Adrenal gland (tissue), 12 donors: ENCODE measurements around the gene RPSA. TPM values are rescaled to one million over a fixed set of nuclear protein-coding genes. Genes with fewer than 3 reads are reported as not detected.

Experiments used
- DNase-seq, 7 donors: peaks; one replicate each; pipeline ENCODE4 v3.0.0-alpha.2; 2019 to 2020
- H3K27ac ChIP-seq, 5 donors: fragments of 200-600 bp; sonication (generic) in 4 of 5; 1 replicate in 3 of 5; 2 replicates in 2 of 5; pipeline versions ENCODE4 v1.5.1 to v1.8.0; 2016 to 2020; ENCODE audit warnings: mild to moderate bottlenecking in 1 of 5
- H3K27me3 ChIP-seq: fragments of 200-600 bp; 2 replicates; pipeline ENCODE4 v1.8.0; 2021
- H3K36me3 ChIP-seq, 2 donors: fragments of 200-600 bp; replicated peaks in 1 of 2; 1 replicate in 1 of 2; 2 replicates in 1 of 2; pipeline versions ENCODE4 v1.5.1 to v1.8.0; 2018 to 2022
- H3K4me1 ChIP-seq, 2 donors: fragments of 200-600 bp; replicated peaks in 1 of 2; 1 replicate in 1 of 2; 2 replicates in 1 of 2; pipeline versions ENCODE4 v1.5.1 to v1.8.0; 2018 to 2021
- H3K4me3 ChIP-seq, 4 donors: fragments of 200-600 bp; sonication (generic) in 3 of 4; one replicate each; pipeline ENCODE4 v1.5.1; 2016 to 2018
- H3K9me3 ChIP-seq, 3 donors: fragments of 200-600 bp; sonication (generic) in 1 of 3; replicated peaks in 1 of 3; 1 replicate in 2 of 3; 2 replicates in 1 of 3; pipeline versions ENCODE4 v1.5.1 to v1.8.0; 2016 to 2021
- POLR2A ChIP-seq, 2 donors: fragments of 450-650 bp; IDR thresholded peaks; one replicate each; pipeline ENCODE4 v1.6.1; 2017; ENCODE audit warnings: antibody characterized with exemption in 2 of 2, mild to moderate bottlenecking in 2 of 2, moderate library complexity in 1 of 2
- WGBS, 4 donors: extraction: QIAGEN DNeasy Blood & Tissue Kit in 2 of 4; methylation state at CpG; one replicate each; pipeline versions ENCODE4 v1.1.5 to v1.1.7; 2013 to 2017; 5-methylcytosine and 5-hydroxymethylcytosine counted together
- intact Hi-C, 2 donors: fragments of 100-400 bp; cut with DNase I; formaldehyde crosslinking; loops; one replicate each; pipeline versions ENCODE4 v1.14.1 to v1.15.0; 2022 to 2023
- polyA plus RNA-seq, 3 donors: library from polyadenylated mRNA; stranded (reverse); fragments of 200-250 nt in 2 of 3; fragments of 350-450 nt in 1 of 3; fragmentation: Illumina TruSeq in 1 of 3; extraction: RNeasy Lipid Tissue Mini Kit (QIAGEN cat#74804) in 1 of 3; gene quantifications; one replicate each; pipeline ENCODE4 v1.2.3, GENCODE V29; 2013 to 2014
- total RNA-seq, 9 donors: library from RNA; depleted of rRNA in 4 of 9; stranded (reverse); fragments of >200 nt in 4 of 9; fragments of 120-200 nt in 1 of 9; fragmentation: NEBNext Ultra II Directional in 1 of 9; extraction: Animal tissue kit (Norgen Biotek cat#: 25700) in 1 of 9; gene quantifications; one replicate each; pipeline versions ENCODE4 v1.1.0 to v1.2.4, GENCODE V29; 2013 to 2023
- TF ChIP-seq, protein P1 (sequence below), 6 experiments: fragments of 450-650 bp in 4 of 6; fragments of 200-600 bp in 2 of 6; sonication (generic) in 1 of 6; IDR thresholded peaks; 1 replicate in 5 of 6; 2 replicates in 1 of 6; pipeline versions ENCODE4 v1.5.1 to v1.8.0; 2016 to 2021; ENCODE audit warnings: antibody characterized with exemption in 6 of 6, mild to moderate bottlenecking in 2 of 6, moderate library complexity in 1 of 6
- donor health status: healthy with polysubstance abuse.
- donor health status: Bipolar disorder and iron deficiency.
- donor health status: DM: yes; HTN: yes; CAD: no.
- donor health status: DM: no; HTN: no; CAD: no.
- donor health status: DM: no; HTN: no; CAD: no.
- donor health status: DM: yes; HTN: yes; CAD: no.

RPSA gene
- total and polyA plus RNA-seq, 12 donors = 525 to 1,751 (median 852) TPM

DNA sequence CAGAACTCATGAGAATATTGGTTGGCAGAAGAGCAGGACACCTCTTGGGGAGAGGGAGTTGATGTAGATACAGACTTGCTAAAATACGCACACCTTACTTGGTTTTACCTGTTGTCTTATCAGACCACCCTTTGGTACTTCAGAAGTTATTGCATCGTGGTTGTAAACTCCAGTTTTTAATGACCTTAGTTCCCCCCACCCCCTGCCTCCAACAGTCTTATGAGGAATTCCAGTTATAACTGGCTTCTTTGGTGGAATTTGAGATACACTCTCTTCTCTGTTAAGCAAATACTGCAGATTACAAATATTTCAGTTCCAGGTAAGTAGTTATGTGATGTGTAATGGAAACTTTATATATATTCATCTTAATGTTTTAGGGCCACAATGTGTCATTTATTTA, 18.4 kb upstream of the RPSA start:
- no peak for DNase-seq
- WGBS, 4 donors = 85 to 100% (median 91%) methylated on average over 2 of the region's 2 CpGs
- Histone ChIP-seq H3K4me1 (peaks cover 14 to 20% of the 10 kb centered on the region in 2 donors), H3K36me3 (peaks cover 0 to 35% of the 10 kb centered on the region in 2 donors), H3K27me3 (no peaks in the 10 kb centered on the region), H3K4me3 (no peak overlapping the region), H3K9me3 (no peaks in the 10 kb centered on the region), H3K27ac (no peak overlapping the region)
- intact Hi-C loops = loop anchor here (10.0 kb wide), 2 partner anchors 203 to 283 kb away; partner anchors contain the start of genes GORASP1 (in 1 of the 2) and TTC21A (in 1 of the 2)
- TF ChIP-seq, protein P1, sequence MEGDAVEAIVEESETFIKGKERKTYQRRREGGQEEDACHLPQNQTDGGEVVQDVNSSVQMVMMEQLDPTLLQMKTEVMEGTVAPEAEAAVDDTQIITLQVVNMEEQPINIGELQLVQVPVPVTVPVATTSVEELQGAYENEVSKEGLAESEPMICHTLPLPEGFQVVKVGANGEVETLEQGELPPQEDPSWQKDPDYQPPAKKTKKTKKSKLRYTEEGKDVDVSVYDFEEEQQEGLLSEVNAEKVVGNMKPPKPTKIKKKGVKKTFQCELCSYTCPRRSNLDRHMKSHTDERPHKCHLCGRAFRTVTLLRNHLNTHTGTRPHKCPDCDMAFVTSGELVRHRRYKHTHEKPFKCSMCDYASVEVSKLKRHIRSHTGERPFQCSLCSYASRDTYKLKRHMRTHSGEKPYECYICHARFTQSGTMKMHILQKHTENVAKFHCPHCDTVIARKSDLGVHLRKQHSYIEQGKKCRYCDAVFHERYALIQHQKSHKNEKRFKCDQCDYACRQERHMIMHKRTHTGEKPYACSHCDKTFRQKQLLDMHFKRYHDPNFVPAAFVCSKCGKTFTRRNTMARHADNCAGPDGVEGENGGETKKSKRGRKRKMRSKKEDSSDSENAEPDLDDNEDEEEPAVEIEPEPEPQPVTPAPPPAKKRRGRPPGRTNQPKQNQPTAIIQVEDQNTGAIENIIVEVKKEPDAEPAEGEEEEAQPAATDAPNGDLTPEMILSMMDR (IDR thresholded peaks at IDR 0.05) = no peak
- TF ChIP-seq POLR2A (IDR thresholded peaks at IDR 0.05) = no peak

DNA sequence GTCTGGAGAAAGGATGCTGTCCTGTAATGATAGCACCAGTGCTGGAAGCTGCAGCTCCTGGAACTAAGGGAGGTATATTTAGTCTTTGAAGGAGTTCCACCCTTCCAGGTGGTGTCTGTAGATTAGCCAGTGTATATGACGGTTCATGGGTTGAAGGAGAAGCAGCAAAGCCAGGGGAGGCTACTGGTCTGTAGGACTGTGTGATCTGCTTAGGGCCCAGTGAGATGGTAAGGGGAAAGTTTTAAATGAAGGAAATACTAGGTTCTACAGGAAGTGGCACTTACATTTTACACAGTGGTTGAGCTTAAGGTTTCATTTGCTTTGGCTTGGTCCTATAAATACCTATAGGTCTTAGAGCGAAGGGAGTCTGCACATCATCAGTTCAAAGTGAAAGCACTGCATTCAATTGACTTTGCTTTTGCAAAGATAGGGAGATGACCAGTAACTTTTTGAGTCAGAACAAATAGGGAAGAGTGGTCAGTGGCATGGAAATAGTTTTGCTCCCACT, 17.7 kb upstream of the RPSA start:
- H3K9me3 ChIP-seq = no peaks in the 10 kb centered on the region
- no peaks in the 10 kb centered on the region for H3K27me3 ChIP-seq
- H3K36me3 ChIP-seq = peaks cover 0 to 41% of the 10 kb centered on the region in 2 donors
- H3K27ac ChIP-seq = no peak overlapping the region
- no peak overlapping the region for H3K4me3 ChIP-seq
- H3K4me1 ChIP-seq = peaks cover 14 to 20% of the 10 kb centered on the region in 2 donors
- DNase-seq = no peak
- intact Hi-C loops = loop anchor here (10.0 kb wide), 2 partner anchors 204 to 284 kb away; partner anchors contain the start of genes GORASP1 (in 1 of the 2) and TTC21A (in 1 of the 2)
- WGBS, 4 donors = 92 to 99% (median 93%) methylated on average over 2 of the region's 2 CpGs
- TF ChIP-seq, protein P1 (IDR thresholded peaks at IDR 0.05) = no peak
- TF ChIP-seq POLR2A (IDR thresholded peaks at IDR 0.05) = no peak

DNA sequence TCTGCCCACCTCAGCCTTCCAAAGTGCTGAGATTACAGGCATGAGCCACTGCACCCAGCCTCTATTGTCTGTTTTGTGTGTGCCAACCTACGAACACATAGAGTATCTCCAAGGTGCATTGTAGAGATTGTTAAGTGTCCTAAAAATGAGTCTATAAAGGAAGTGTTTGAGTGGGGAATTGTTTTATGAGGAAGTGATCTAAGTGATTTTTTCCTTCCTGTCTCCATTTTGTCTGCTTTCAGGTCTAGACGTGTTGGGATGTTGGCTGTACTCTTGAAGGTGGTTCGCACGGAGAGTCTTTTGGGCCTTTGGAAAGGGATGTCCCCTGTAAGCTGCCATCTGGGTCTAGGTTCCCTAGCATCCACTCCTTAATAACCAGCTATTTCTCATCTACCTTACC, 16.3 kb upstream of the RPSA start:
- intact Hi-C loops = no loop called here
- Histone ChIP-seq H3K9me3 (no peaks in the 10 kb centered on the region), H3K27ac (no peak overlapping the region), H3K4me1 (peaks cover 6 to 12% of the 10 kb centered on the region in 2 donors), H3K4me3 (no peak overlapping the region), H3K36me3 (peaks cover 0 to 55% of the 10 kb centered on the region in 2 donors), H3K27me3 (no peaks in the 10 kb centered on the region)
- TF ChIP-seq, protein P1 (IDR thresholded peaks at IDR 0.05) = no peak
- no peak for TF ChIP-seq POLR2A (IDR thresholded peaks at IDR 0.05)
- no peak for DNase-seq
- 88 to 91% (median 90%) methylated on average over 4 of the region's 4 CpGs for WGBS, 4 donors

DNA sequence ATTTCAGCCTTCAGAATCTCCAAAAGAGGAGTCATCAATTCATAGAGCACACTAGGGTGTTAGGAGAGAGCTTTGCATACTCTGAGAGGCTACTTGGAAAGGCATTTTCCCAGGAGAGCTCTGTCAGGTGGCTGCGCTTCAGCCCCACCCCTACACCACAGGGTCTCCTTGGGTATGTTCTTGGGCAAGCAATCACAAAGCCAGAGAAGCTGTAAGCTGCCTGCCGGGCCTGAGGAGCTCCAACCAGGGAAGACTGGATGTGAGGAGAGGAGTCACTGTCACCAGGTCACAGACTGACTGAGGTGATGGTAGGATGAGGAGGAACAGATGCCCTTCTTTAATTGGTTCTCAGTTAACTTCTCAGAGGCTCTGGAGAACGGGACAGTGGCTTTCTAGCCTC, 9.8 kb upstream of the RPSA start:
- peaks cover 0 to 66% of the 10 kb centered on the region in 2 donors for H3K36me3 ChIP-seq
- no peak for DNase-seq
- no peaks in the 10 kb centered on the region for H3K27me3 ChIP-seq
- H3K4me1 ChIP-seq = peaks cover 6% of the 10 kb centered on the region in 2 donors
- intact Hi-C loops = no loop called here
- no peak overlapping the region for H3K4me3 ChIP-seq
- no peak overlapping the region for H3K27ac ChIP-seq
- H3K9me3 ChIP-seq = no peaks in the 10 kb centered on the region
- no peak for TF ChIP-seq POLR2A (IDR thresholded peaks at IDR 0.05)
- TF ChIP-seq, protein P1 (IDR thresholded peaks at IDR 0.05) = no peak
- WGBS, 4 donors = 84 to 90% (median 87%) methylated on average over 1 to 3 of the region's 3 CpGs
